NCI-H82 treated with DMSO at 0.1 percent for 48 hours (cell line): Measurements from ENCODE around the gene ETV1.
"Not testable (repeated sequence)": the region's sequence is repeated elsewhere in the genome, so short reads cannot be mapped to it uniquely, and the experiment has no call there.

Source experiments
- DNase-seq: peaks from one replicate; lab custom pipeline; 2025; ENCODE audit not compliant: unreplicated experiment; lab: John Stamatoyannopoulos, UW

The ETV1 gene

GRCh38 chr7:13933091-13933490 lies 56.4 kb downstream of the ETV1 start:
- no peak for DNase-seq

DNA sequence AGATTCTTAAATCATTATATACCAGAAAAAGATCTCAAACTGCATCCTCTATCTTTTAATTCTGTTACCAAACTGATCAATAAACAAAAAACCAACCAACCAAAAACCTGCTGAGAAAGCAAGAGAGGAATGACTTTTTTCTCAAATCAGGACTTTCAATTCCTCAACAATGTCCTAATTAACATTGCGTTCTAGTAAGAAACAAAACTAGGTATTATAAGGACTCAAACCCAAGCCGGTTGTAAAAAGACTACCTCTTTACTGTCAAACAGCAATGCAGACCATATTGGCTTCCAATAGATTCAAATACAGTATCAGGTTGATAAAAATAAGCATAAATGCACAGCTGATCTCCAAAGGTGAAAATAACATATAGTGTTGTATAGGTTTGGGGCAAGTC lies 57.3 kb downstream of the ETV1 start:
- DNase-seq: no peak

- no peak for DNase-seq
Measured at GRCh38 chr7:13921062-13921461, 68.4 kb downstream of the ETV1 start.

GRCh38 chr7:13920053-13920697 lies 69.3 kb downstream of the ETV1 start:
- DNase-seq: peak; percentile 38

DNA sequence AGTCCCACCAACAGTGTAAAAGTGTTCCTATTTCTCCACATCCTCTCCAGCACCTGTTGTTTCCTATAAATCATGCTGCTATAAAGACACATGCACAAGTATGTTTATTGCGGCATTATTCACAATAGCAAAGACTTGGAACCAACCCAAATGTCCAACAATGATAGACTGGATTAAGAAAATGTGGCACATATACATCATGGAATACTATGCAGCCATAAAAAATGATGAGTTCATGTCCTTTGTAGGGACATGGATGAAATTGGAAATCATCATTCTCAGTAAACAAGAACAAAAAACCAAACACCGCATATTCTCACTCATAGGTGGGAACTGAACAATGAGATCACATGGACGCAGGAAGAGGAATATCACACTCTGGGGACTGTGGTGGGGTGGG lies 71.1 kb downstream of the ETV1 start:
- DNase-seq: not testable (repeated sequence)

DNA sequence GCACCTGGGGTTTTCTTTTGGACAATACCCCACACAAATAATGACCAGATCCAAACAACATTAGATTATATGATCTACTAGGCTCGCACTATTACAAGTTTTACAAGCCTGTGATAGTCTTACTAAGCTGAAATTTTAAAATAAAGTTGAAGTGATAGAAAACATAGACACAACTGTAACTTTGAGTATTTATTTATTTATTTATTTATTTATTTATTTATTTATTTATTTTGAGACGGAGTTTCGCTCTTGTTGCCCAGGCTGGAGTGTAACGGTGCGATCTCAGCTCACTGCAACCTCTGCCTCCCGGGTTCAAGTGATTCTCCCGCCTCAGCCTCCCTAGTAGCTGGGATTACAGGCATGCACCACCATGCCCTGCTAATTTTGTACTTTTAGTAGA lies 72.4 kb downstream of the ETV1 start:
- not testable (repeated sequence) for DNase-seq

- DNase-seq: no peak
Measured at GRCh38 chr7:13915891-13916290, 73.6 kb downstream of the ETV1 start.

GRCh38 chr7:13912715-13913278 lies 76.7 kb downstream of the ETV1 start:
- DNase-seq: no peak

- DNase-seq: no peak
Measured at GRCh38 chr7:13911909-13912308, 77.6 kb downstream of the ETV1 start.

GRCh38 chr7:13910805-13911551 lies 78.5 kb downstream of the ETV1 start:
- DNase-seq: no peak

GRCh38 chr7:13908667-13909397 lies 80.6 kb downstream of the ETV1 start:
- no peak for DNase-seq

DNA sequence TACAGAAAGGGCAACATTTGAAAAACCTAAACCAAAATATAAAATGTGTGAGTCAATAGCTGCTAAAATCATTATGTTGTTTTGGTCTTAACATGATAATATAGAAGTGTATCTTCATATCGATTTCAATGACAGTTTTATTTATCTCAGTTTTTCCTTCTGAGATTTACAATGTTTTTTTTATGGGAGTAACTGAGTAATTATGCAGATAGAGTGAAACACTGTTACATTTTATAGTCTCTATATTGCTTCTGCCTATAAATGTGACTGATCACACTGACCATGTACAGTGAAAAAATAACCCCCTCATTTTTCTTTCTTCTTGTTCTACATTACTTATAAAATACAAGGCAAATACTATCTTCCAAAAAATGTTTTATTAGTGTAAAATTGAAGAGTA lies 81.6 kb downstream of the ETV1 start:
- DNase-seq: no peak

GRCh38 chr7:13904689-13905088 lies 84.8 kb downstream of the ETV1 start:
- no peak for DNase-seq

DNA sequence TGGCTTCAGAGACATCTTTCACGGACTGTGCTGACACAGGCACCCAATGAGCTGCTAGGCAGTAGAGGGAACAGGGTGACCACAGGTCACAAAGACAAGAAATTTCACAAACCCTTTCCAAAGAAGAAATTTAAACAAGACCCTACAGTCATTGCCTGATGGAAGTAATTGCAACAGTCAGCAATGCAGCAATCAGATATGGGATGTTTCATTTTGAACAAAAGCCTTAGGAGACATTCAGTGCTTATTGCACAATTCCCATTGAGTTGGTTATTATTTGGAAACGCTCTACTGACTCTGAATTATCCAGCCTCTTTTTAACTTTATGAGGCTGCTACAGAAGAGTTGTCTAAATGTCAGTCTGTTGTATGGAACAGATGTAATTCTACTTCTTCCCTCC lies 85.5 kb downstream of the ETV1 start:
- no peak for DNase-seq

DNA sequence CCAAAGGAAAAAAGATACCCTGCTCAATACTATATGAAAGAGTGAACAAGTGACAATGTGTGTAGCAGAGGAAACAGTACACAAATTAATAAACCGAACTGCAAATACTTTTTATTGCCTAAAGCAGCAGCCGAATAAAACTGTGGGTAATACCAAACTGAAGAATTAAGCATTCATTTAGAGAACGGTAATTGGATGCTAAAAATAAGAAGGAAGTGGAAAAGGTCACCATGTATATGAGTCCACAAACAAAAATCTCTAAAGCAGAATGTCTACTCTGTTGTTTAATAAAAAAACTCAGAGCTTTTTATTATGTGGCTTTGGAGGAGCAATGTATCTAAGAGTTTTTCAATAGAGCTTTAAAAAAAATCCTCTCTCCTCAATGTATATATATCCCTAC lies 87.9 kb downstream of the ETV1 start:
- no peak for DNase-seq

DNA sequence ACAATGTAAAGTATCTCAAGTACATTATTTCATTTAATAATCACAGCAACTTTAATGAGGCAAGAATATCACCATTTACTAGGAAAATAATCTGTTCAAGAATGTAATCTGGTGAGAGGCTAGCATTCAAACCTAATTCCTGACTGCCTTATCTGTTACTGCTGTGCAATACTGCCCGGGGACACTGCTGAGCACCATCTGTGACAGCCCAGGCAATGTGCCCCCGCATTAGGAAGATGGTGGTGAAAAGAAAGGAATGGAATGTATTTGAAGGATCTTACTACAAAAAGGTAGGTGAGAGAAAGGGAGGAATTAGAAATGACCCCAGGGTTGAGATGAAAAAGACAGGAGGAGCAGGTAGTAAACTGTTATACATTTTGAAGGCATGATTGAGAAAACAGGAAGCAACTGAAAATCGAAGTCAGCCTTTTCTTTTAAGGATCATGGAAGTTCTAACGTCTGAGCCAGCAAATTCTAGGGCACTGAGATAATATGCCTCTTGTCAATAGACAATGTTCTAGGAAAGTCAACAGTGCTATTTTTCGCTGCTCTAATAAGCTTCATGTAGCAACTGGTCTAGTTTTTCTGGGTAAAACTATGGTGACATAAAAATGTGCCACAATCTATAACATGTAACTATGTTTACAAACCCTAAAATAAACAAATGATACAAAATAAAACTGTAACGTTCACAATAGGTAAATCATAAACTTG lies 90.4 kb downstream of the ETV1 start:
- no peak for DNase-seq

DNA sequence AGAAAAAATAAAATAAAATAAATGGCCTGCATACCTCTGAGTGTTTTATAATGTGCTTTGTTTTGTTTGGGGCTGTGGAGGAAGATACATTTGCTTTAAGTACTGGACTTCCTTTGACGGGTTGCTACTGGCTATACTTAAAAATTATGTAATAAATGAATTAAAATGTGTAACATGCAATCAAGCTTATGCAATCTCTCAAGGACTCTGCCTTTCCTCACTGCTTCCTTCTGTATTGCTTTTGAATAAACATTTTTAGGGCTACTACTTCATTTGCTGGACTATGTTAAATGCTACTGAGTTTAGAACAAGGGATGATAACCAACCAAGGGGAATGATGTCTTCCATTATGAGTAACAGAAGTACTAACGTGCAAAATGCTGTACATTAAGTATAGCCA lies 91.6 kb downstream of the ETV1 start:
- no peak for DNase-seq

DNA sequence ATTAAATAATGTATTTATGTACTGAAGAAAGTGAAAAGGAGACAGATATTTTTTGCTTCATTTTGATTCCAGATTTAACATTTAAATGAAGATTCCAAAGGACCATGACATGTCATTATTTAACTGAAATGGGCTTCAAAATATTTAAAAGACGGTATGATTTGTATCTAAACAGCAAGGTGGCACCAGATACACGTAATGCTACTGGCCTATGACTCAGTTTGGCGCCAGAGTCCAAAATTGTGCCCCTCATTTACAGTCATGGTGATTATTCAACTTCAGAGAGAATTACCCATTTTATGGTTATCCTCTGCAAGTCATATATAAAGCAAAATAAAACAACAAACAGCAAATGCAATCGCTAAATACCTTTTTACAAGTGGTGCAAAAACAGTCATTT lies 94.5 kb downstream of the ETV1 start:
- DNase-seq: no peak

- no peak for DNase-seq
Measured at GRCh38 chr7:13894377-13894776, 95.1 kb downstream of the ETV1 start.

DNA sequence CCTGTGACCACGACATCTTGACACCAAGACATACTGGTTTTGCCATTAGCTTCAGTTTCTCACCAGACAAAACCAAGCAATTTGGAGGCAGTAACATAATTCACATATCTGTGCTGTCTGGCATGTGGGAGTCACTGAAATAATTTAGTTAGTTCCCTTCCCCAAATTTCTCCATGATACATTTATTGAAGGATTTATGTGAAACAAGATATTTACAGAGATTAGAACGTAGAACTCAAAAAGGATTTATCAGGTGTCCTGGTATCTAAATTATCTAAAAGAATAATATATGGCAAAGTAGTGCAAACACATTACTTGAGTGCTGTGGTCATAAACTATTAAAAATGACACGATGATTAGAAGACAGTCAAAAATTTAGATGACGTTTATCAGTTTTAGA lies 98.7 kb downstream of the ETV1 start:
- DNase-seq: no peak

DNA sequence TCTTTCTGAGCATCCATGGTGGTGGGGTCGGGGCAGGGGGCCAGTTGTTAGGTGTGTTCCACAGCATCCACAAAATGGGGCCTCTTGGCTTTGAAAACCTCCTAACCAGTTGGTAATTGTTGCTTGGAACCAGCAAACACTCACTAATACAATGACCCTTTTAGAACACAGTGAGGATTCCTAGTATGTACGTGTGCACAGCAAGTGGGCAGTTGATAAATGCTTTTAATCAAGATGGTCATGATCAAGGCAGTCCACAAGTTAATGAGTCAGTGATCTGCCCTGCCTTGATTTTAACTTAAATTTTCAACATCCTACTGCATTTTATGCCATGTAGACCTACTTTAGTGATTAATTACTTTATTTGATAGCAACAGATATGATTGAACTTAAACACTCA lies 103.1 kb downstream of the ETV1 start:
- no peak for DNase-seq
